ENCODE measurements around the gene CLASP1. TPM values are rescaled to one million over a fixed set of nuclear protein-coding genes. Genes with fewer than 3 reads are reported as not detected.

The CLASP1 gene
- total RNA-seq, 1 experiment from 2014 or later, result 49.2 TPM

DNA sequence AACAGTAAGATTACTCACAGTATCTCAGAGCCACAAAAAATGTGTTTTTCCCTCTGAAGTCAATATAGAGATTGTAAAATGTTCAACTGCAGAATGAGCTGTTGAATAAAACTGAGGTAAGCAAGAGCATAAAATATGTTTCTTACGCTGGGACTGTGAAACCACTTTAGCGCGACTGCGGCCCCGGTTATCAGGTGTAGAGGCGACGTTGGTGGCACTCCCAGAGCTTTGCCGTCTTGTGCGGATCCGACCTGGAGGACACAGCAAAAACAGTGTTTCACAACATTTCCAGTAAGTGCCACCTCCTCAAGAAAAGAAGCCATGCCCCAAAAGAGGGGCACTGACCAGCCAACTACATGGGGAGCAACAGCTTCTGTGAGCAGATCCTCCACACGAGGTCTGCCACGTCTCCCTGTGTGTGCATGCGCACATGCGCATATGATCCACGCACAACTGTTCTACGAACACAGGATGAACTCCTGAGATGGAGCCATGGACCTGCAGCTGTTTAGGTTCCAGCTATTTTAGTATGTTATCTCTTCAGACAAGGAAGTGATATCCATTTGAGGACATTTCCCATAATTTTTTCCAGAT lies 219.2 kb downstream of the CLASP1 start:
- TF ChIP-seq, protein P1, sequence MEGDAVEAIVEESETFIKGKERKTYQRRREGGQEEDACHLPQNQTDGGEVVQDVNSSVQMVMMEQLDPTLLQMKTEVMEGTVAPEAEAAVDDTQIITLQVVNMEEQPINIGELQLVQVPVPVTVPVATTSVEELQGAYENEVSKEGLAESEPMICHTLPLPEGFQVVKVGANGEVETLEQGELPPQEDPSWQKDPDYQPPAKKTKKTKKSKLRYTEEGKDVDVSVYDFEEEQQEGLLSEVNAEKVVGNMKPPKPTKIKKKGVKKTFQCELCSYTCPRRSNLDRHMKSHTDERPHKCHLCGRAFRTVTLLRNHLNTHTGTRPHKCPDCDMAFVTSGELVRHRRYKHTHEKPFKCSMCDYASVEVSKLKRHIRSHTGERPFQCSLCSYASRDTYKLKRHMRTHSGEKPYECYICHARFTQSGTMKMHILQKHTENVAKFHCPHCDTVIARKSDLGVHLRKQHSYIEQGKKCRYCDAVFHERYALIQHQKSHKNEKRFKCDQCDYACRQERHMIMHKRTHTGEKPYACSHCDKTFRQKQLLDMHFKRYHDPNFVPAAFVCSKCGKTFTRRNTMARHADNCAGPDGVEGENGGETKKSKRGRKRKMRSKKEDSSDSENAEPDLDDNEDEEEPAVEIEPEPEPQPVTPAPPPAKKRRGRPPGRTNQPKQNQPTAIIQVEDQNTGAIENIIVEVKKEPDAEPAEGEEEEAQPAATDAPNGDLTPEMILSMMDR (IDR thresholded peaks at IDR 0.05), result no peak
- TF ChIP-seq, protein P2, sequence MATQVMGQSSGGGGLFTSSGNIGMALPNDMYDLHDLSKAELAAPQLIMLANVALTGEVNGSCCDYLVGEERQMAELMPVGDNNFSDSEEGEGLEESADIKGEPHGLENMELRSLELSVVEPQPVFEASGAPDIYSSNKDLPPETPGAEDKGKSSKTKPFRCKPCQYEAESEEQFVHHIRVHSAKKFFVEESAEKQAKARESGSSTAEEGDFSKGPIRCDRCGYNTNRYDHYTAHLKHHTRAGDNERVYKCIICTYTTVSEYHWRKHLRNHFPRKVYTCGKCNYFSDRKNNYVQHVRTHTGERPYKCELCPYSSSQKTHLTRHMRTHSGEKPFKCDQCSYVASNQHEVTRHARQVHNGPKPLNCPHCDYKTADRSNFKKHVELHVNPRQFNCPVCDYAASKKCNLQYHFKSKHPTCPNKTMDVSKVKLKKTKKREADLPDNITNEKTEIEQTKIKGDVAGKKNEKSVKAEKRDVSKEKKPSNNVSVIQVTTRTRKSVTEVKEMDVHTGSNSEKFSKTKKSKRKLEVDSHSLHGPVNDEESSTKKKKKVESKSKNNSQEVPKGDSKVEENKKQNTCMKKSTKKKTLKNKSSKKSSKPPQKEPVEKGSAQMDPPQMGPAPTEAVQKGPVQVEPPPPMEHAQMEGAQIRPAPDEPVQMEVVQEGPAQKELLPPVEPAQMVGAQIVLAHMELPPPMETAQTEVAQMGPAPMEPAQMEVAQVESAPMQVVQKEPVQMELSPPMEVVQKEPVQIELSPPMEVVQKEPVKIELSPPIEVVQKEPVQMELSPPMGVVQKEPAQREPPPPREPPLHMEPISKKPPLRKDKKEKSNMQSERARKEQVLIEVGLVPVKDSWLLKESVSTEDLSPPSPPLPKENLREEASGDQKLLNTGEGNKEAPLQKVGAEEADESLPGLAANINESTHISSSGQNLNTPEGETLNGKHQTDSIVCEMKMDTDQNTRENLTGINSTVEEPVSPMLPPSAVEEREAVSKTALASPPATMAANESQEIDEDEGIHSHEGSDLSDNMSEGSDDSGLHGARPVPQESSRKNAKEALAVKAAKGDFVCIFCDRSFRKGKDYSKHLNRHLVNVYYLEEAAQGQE (IDR thresholded peaks at IDR 0.05; ENCODE audit: insufficient read depth in 1 of 2, low read depth in 2 of 2, low read length in 1 of 2), result no peak
- TF ChIP-seq TCF7L2 (IDR thresholded peaks at IDR 0.05; ENCODE audit: low read depth, low read length) (no peak), POLR2AphosphoS5 (IDR thresholded peaks at IDR 0.05; ENCODE audit: low read depth, low read length) (no peak), SIN3A (IDR thresholded peaks at IDR 0.05; ENCODE audit: borderline replicate concordance, insufficient read depth, low read depth, low read length) (no peak)
- in situ Hi-C loops (cut with HindIII; ENCODE audit: low pct_unique_long_range_greater_than_20kb, low sequenced_read_pairs), result no loop called here

DNA sequence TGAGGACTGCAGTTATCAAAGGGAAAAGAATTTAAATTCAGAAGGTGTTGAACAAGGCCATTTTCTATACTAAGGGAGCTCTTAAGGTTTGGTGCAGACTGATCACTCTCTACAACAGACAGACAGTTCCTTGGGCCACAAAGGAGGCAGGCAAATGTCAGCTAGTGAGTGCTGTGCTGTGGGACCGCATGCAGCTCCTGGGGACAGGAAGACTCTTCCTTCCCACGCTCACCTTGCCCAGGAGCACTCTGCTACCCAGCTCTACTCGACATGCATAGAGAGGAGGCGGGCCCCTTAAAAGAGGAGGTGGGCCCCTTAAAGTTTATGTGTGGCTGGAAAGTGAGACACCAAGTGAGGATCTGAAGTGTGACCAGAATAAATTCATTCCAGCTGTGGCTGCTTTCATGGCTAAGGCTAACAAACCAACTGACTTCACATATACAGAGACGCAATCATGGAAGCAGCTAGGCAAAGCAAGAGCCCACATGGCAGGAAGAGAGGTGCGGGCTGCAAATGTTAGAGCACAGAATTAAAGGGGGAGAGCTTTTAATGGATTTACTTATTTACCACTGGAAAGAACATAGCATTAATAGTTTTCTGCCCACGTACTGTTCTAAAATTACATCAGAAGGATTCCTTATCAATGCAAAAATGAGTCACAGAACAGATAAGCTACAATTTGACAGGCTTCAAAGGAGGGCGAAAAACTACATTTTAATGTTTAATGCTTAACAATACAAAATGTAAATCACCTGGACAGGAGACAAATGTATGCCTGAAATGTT lies 220.0 kb downstream of the CLASP1 start:
- no TSS peak for BruUV-seq (replicated peaks)

More for the DNA sequence above, 219.2 kb downstream of the CLASP1 start:
- no peaks in the 10 kb centered on the region for H3K27me3 ChIP-seq (ENCODE audit: control insufficient read depth, insufficient read depth, low read length)
- H3K27ac ChIP-seq (ENCODE audit: low read length), result no peak overlapping the region
- no peaks in the 10 kb centered on the region for H3K4me1 ChIP-seq (ENCODE audit: control insufficient read depth, insufficient read depth, low read length)
- intact Hi-C loops (cut with micrococcal nuclease; ENCODE audit: unreplicated experiment), result no loop called here
- H3K9me3 ChIP-seq (ENCODE audit: control insufficient read depth, insufficient read depth, low read depth, low read length), result no peaks in the 10 kb centered on the region
- peaks cover 8% of the 10 kb centered on the region for H3K36me3 ChIP-seq (ENCODE audit: control insufficient read depth, insufficient read depth, low read length)
- ChIA-PET POLR2A (no interaction called here), CTCF (no interaction called here)
- DNase-seq (ENCODE audit: low read depth, low spot score) (no peak), ATAC-seq (no peak)
- H3K4me3 ChIP-seq (ENCODE audit: low read depth in 2 of 2, low read length in 2 of 2), result no peak overlapping the region
- no TSS peak for BruUV-seq (replicated peaks)

More for the DNA sequence above, 220.0 kb downstream of the CLASP1 start:
- ATAC-seq, result no peak
- H3K4me1 ChIP-seq (ENCODE audit: control insufficient read depth, insufficient read depth, low read length), result no peaks in the 10 kb centered on the region
- H3K9me3 ChIP-seq (ENCODE audit: control insufficient read depth, insufficient read depth, low read depth, low read length), result no peaks in the 10 kb centered on the region
- peaks cover 14% of the 10 kb centered on the region for H3K36me3 ChIP-seq (ENCODE audit: control insufficient read depth, insufficient read depth, low read length)
- ChIA-PET CTCF (no interaction called here), POLR2A (no interaction called here)
- in situ Hi-C loops (cut with HindIII; ENCODE audit: low pct_unique_long_range_greater_than_20kb, low sequenced_read_pairs), result no loop called here
- no peak overlapping the region for H3K27ac ChIP-seq (ENCODE audit: low read length)
- intact Hi-C loops (cut with micrococcal nuclease; ENCODE audit: unreplicated experiment), result no loop called here
- TF ChIP-seq SIN3A (IDR thresholded peaks at IDR 0.05; ENCODE audit: borderline replicate concordance, insufficient read depth, low read depth, low read length), result no peak
- no peak for TF ChIP-seq POLR2AphosphoS5 (IDR thresholded peaks at IDR 0.05; ENCODE audit: low read depth, low read length)
- TF ChIP-seq, protein P2 (IDR thresholded peaks at IDR 0.05; ENCODE audit: insufficient read depth in 1 of 2, low read depth in 2 of 2, low read length in 1 of 2), result no peak
- TF ChIP-seq, protein P1 (IDR thresholded peaks at IDR 0.05), result no peak
- TF ChIP-seq TCF7L2 (IDR thresholded peaks at IDR 0.05; ENCODE audit: low read depth, low read length), result no peak
- DNase-seq (ENCODE audit: low read depth, low spot score), result no peak
- no peak overlapping the region for H3K4me3 ChIP-seq (ENCODE audit: low read depth in 2 of 2, low read length in 2 of 2)
- H3K27me3 ChIP-seq (ENCODE audit: control insufficient read depth, insufficient read depth, low read length), result no peaks in the 10 kb centered on the region
